GM13977 (cell line): ENCODE data around the gene TAGLN3.

Experiments
- DNase-seq: peaks from one replicate; pipeline ENCODE4 v3.0.0; 2012; ENCODE audit warnings: low spot score
- CTCF ChIP-seq: IDR thresholded peaks from 2 replicates; pipeline ENCODE4 v1.5.1; 2012; ENCODE audit warnings: mild to moderate bottlenecking, control low read depth; ENCODE audit not compliant: insufficient read depth; ENCODE audit errors: extremely low read depth, missing control alignments
- in situ Hi-C: fragments of 300-500 bp; cut with MboI; formaldehyde crosslinking; loops from one replicate; pipeline ENCODE4 v1.12.0; 2022; ENCODE audit warnings: low sequenced_read_pairs, low pct_unique_long_range_greater_than_20kb, mixed read lengths, inconsistent platforms; ENCODE audit not compliant: unreplicated experiment

The TAGLN3 gene

GRCh38 chr3:112013058-112013783 lies 14.5 kb downstream of the TAGLN3 start:
- DNase-seq, result peak; percentile 53
- in situ Hi-C loops, result no loop called here
- TF ChIP-seq CTCF, result peak; percentile 80

- in situ Hi-C loops, result no loop called here
- no peak for DNase-seq
- no peak for TF ChIP-seq CTCF
Observed at GRCh38 chr3:112013784-112014143, 15.0 kb downstream of the TAGLN3 start.

- in situ Hi-C loops, result no loop called here
- no peak for TF ChIP-seq CTCF
- DNase-seq, result no peak
Observed at GRCh38 chr3:112017091-112017490, 18.4 kb downstream of the TAGLN3 start.

- in situ Hi-C loops, result no loop called here
- DNase-seq, result no peak
- TF ChIP-seq CTCF, result no peak
Observed at GRCh38 chr3:112018712-112019111, 20.0 kb downstream of the TAGLN3 start.

GRCh38 chr3:112019716-112020115 lies 21.0 kb downstream of the TAGLN3 start:
- DNase-seq, result no peak
- TF ChIP-seq CTCF, result no peak
- in situ Hi-C loops, result no loop called here

GRCh38 chr3:112020674-112021085 lies 22.0 kb downstream of the TAGLN3 start:
- TF ChIP-seq CTCF, result no peak
- no peak for DNase-seq
- in situ Hi-C loops, result no loop called here
